H9 (cell line): Measurements from ENCODE around the gene INPP5E. TPM values are rescaled to one million over a fixed set of nuclear protein-coding genes. Genes with fewer than 3 reads are reported as not detected.

Experiments used
- DNase-seq: peaks from one replicate; pipeline ENCODE4 v3.0.0-alpha.2; 2017
- H2AFZ ChIP-seq: one replicate; pipeline ENCODE4 v1.6.1; 2013; ENCODE audit warnings: mild to moderate bottlenecking, low read length, control low read depth, moderate library complexity
- H2AK5ac ChIP-seq: 2 replicates; pipeline ENCODE4 v1.6.1; 2013; ENCODE audit warnings: low read length, control low read depth, mixed read lengths; ENCODE audit not compliant: insufficient read length
- H2BK120ac ChIP-seq: one replicate; pipeline ENCODE4 v1.6.1; 2013; ENCODE audit warnings: low read depth, mild to moderate bottlenecking, low read length, control low read depth, inconsistent platforms; ENCODE audit not compliant: poor library complexity, severe bottlenecking
- H2BK12ac ChIP-seq: 2 replicates; pipeline ENCODE4 v1.6.1; 2013; ENCODE audit warnings: low read length, control low read depth, mixed read lengths, low read depth; ENCODE audit not compliant: insufficient read length
- H2BK15ac ChIP-seq: 2 replicates; pipeline ENCODE4 v1.6.1; 2013; ENCODE audit warnings: low read depth, low read length, control low read depth
- H2BK20ac ChIP-seq: one replicate; pipeline ENCODE4 v1.6.1; 2013; ENCODE audit warnings: low read depth, mild to moderate bottlenecking, low read length, control low read depth, inconsistent platforms; ENCODE audit not compliant: poor library complexity, severe bottlenecking
- H2BK5ac ChIP-seq: 2 replicates; pipeline ENCODE4 v1.6.1; 2013; ENCODE audit warnings: low read length, control low read depth, mixed read lengths; ENCODE audit not compliant: insufficient read length
- H3K14ac ChIP-seq: 2 replicates; pipeline ENCODE4 v1.6.1; 2013; ENCODE audit warnings: low read length, control low read depth; ENCODE audit not compliant: insufficient read depth
- H3K18ac ChIP-seq: 2 replicates; pipeline ENCODE4 v1.6.1; 2013; ENCODE audit warnings: low read depth, mild to moderate bottlenecking, mixed read lengths, low read length, control low read depth; ENCODE audit not compliant: insufficient read length
- H3K23ac ChIP-seq: 2 replicates; pipeline ENCODE4 v1.6.1; 2013; ENCODE audit warnings: low read length, control low read depth, mixed read lengths, low read depth; ENCODE audit not compliant: insufficient read length
- H3K23me2 ChIP-seq: 2 replicates; pipeline ENCODE4 v1.6.1; 2013; ENCODE audit warnings: low read depth, mild to moderate bottlenecking, mixed read lengths, low read length, control low read depth; ENCODE audit not compliant: insufficient read length, poor library complexity, severe bottlenecking
- H3K27ac ChIP-seq: 2 replicates; pipeline ENCODE4 v1.5.1; 2013; ENCODE audit warnings: low read length, control low read depth, mixed read lengths, low read depth; ENCODE audit not compliant: insufficient read length
- H3K27me3 ChIP-seq: 2 replicates; pipeline ENCODE4 v1.6.1; 2013; ENCODE audit warnings: low read length, control low read depth, inconsistent platforms; ENCODE audit not compliant: insufficient read depth
- H3K4ac ChIP-seq: 2 replicates; pipeline ENCODE4 v1.6.1; 2013; ENCODE audit warnings: low read depth, mild to moderate bottlenecking, control low read depth, inconsistent platforms, low read length, moderate library complexity
- H3K4me1 ChIP-seq: 2 replicates; pipeline ENCODE4 v1.6.1; 2013; ENCODE audit warnings: low read length, control low read depth, inconsistent platforms; ENCODE audit not compliant: insufficient read depth
- H3K4me2 ChIP-seq: 2 replicates; pipeline ENCODE4 v1.6.1; 2013; ENCODE audit warnings: low read length, control low read depth, mixed read lengths; ENCODE audit not compliant: insufficient read length, insufficient read depth
- H3K56ac ChIP-seq: 2 replicates; pipeline ENCODE4 v1.6.1; 2013; ENCODE audit warnings: low read depth, mild to moderate bottlenecking, mixed read lengths, low read length, control low read depth; ENCODE audit not compliant: insufficient read length
- H3K79me1 ChIP-seq: 2 replicates; pipeline ENCODE4 v1.6.1; 2013; ENCODE audit warnings: low read depth, mild to moderate bottlenecking, moderate library complexity, low read length, control low read depth, inconsistent platforms; ENCODE audit not compliant: insufficient read depth, poor library complexity, severe bottlenecking
- H3K79me2 ChIP-seq: 2 replicates; pipeline ENCODE4 v1.6.1; 2013; ENCODE audit warnings: low read length, control low read depth, inconsistent platforms; ENCODE audit not compliant: insufficient read depth
- H3K9ac ChIP-seq: 2 replicates; pipeline ENCODE4 v1.6.1; 2013; ENCODE audit warnings: low read length, control low read depth, mixed read lengths; ENCODE audit not compliant: insufficient read length; ENCODE audit errors: extremely low read depth
- H3K9me3 ChIP-seq: one replicate; pipeline ENCODE4 v1.6.1; 2013; ENCODE audit warnings: low read depth, low read length, inconsistent platforms; ENCODE audit not compliant: control insufficient read depth
- H3T11ph ChIP-seq: one replicate; pipeline ENCODE4 v1.6.1; 2013; ENCODE audit warnings: mild to moderate bottlenecking, low read length, control low read depth, inconsistent platforms
- H4K20me1 ChIP-seq: one replicate; pipeline ENCODE4 v1.6.1; 2013; ENCODE audit not compliant: control insufficient read depth, insufficient read length, insufficient read depth
- H4K5ac ChIP-seq: 2 replicates; pipeline ENCODE4 v1.6.1; 2013; ENCODE audit warnings: low read depth, mild to moderate bottlenecking, mixed read lengths, low read length, control low read depth; ENCODE audit not compliant: insufficient read length
- H4K8ac ChIP-seq: replicated peaks from 2 replicates; pipeline ENCODE4 v1.6.1; 2013; ENCODE audit warnings: low read length, control low read depth, mixed read lengths, low read depth; ENCODE audit not compliant: insufficient read length
- H4K91ac ChIP-seq: 2 replicates; pipeline ENCODE4 v1.6.1; 2013; ENCODE audit warnings: low read depth, mild to moderate bottlenecking, moderate library complexity, mixed read lengths, low read length, control low read depth; ENCODE audit not compliant: insufficient read length
- H3K27ac Mint-ChIP-seq, 3 experiments: 2 replicates in 2 of 3; 3 replicates in 1 of 3; pipeline ENCODE4 v1.8.0; 2020 to 2021; ENCODE audit warnings: mixed read lengths in 3 of 3, mild to moderate bottlenecking in 1 of 3, moderate library complexity in 1 of 3
- H3K27me3 Mint-ChIP-seq: 2 replicates; pipeline ENCODE4 v1.8.0; 2021; ENCODE audit warnings: low read depth, mild to moderate bottlenecking, moderate library complexity, mixed read lengths
- H3K36me3 Mint-ChIP-seq, 3 experiments: 2 replicates in 2 of 3; 3 replicates in 1 of 3; pipeline ENCODE4 v1.8.0; 2020 to 2021; ENCODE audit warnings: low read depth in 3 of 3, mixed read lengths in 3 of 3; ENCODE audit not compliant: insufficient read depth in 1 of 3
- H3K4me1 Mint-ChIP-seq, 2 experiments: 2 replicates each; pipeline ENCODE4 v1.8.0; 2020; ENCODE audit warnings: mixed read lengths in 2 of 2
- H3K4me3 Mint-ChIP-seq, 2 experiments: 2 replicates in 1 of 2; 3 replicates in 1 of 2; pipeline ENCODE4 v1.8.0; 2020 to 2021; ENCODE audit warnings: mild to moderate bottlenecking in 2 of 2, mixed read lengths in 2 of 2, moderate library complexity in 1 of 2
- H3K9me3 Mint-ChIP-seq, 2 experiments: 2 replicates in 1 of 2; 3 replicates in 1 of 2; pipeline ENCODE4 v1.8.0; 2020; ENCODE audit warnings: mild to moderate bottlenecking in 2 of 2, mixed read lengths in 2 of 2, moderate library complexity in 1 of 2
- WGBS: extraction: QIAGEN DNeasy Blood & Tissue Kit; methylation state at CpG from one replicate; pipeline ENCODE4 v1.1.7; 2013; ENCODE audit warnings: missing lambda C conversion rate, low lambda C conversion rate, mixed read lengths; ENCODE audit not compliant: insufficient read length; ENCODE audit errors: extremely low coverage; 5-methylcytosine and 5-hydroxymethylcytosine counted together
- total RNA-seq: library from RNA; stranded (reverse); gene quantifications from 2 replicates; pipeline ENCODE4 v1.2.1, GENCODE V29; 2021
- TF ChIP-seq, protein P1 (sequence below): fragments of 200-600 bp; sonication (generic); conservative IDR thresholded peaks from 3 replicates; pipeline ENCODE4 v1.8.0; 2021; ENCODE audit warnings: antibody characterized with exemption, mild to moderate bottlenecking

INPP5E gene
- total RNA-seq, 1 experiment from 2014 or later: 21.0 TPM

DNA sequence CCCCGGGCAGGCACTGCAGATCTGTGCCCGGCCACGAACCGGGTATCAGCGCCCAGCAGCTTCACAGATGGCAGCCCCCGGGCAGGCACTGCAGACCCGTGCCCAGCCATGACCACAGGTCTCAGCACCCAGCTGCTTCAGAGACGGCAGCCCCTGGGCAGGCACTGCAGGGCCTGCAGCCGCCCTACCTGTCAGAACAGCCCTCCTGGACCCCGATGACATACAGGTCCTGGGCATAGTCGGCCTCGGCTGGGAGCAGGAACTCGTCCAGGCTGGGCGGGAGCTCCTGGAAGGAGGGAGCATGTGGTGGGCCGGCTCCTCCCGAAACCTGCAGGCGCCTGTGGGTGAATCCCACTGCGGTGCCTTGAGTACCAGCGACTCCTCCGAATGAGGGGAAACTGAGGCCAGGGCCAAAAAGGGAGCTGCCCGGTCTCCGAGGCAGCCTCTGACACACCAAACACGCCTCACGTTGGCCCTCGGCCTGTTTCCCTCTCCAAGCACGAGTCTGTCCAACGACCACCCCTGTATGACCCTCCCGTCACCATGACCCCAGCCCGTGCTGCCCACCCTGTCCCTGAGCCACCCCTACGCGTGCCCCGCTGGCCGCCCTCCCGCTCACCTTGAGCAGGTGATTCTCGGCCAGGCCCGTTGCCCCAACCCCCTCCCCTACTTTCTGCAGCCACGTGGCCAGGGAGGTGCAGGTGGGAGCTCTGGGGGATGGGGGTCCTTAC, 5.6 kb downstream of the INPP5E start:
- no peak overlapping the region for H3K4ac ChIP-seq
- H2BK120ac ChIP-seq: no peak overlapping the region
- H3K79me2 ChIP-seq: peaks cover 5% of the 10 kb centered on the region; the same call in 1 of the 2 replicates
- no peak overlapping the region for H4K5ac ChIP-seq
- peaks cover 4 to 18% (median 18%) of the 10 kb centered on the region in 3 experiments; a peak in 6 of 7 replicates for H3K36me3 Mint-ChIP-seq
- no peak overlapping the region for H3K27ac ChIP-seq
- H2BK5ac ChIP-seq: no peak overlapping the region
- H3K14ac ChIP-seq: no peak overlapping the region
- H3K27me3 Mint-ChIP-seq: no peaks in the 10 kb centered on the region
- H3K23ac ChIP-seq: no peak overlapping the region
- H2BK15ac ChIP-seq: no peak overlapping the region
- no CpG with 5 or more reads among the region's 37 CpGs for WGBS
- H4K20me1 ChIP-seq: no peaks in the 10 kb centered on the region
- no peak for DNase-seq
- no peak overlapping the region for H3K56ac ChIP-seq
- H3K9me3 ChIP-seq: no peaks in the 10 kb centered on the region
- no peak overlapping the region for H3K4me2 ChIP-seq
- H3K4me1 ChIP-seq: no peaks in the 10 kb centered on the region
- H3K18ac ChIP-seq: no peak overlapping the region
- H2BK20ac ChIP-seq: no peak overlapping the region
- no peak overlapping the region for H4K8ac ChIP-seq
- no peaks in the 10 kb centered on the region for H3K27me3 ChIP-seq
- H2AK5ac ChIP-seq: no peak overlapping the region
- no peaks in the 10 kb centered on the region for H3K9me3 Mint-ChIP-seq
- H3K79me1 ChIP-seq: peaks cover 2% of the 10 kb centered on the region
- H3T11ph ChIP-seq: no peak overlapping the region
- no peak overlapping the region for H3K4me3 Mint-ChIP-seq
- peaks cover 10% of the 10 kb centered on the region for H3K23me2 ChIP-seq
- H2AFZ ChIP-seq: no peak overlapping the region
- no peak overlapping the region for H4K91ac ChIP-seq
- H3K9ac ChIP-seq: no peak overlapping the region
- TF ChIP-seq, protein P1, sequence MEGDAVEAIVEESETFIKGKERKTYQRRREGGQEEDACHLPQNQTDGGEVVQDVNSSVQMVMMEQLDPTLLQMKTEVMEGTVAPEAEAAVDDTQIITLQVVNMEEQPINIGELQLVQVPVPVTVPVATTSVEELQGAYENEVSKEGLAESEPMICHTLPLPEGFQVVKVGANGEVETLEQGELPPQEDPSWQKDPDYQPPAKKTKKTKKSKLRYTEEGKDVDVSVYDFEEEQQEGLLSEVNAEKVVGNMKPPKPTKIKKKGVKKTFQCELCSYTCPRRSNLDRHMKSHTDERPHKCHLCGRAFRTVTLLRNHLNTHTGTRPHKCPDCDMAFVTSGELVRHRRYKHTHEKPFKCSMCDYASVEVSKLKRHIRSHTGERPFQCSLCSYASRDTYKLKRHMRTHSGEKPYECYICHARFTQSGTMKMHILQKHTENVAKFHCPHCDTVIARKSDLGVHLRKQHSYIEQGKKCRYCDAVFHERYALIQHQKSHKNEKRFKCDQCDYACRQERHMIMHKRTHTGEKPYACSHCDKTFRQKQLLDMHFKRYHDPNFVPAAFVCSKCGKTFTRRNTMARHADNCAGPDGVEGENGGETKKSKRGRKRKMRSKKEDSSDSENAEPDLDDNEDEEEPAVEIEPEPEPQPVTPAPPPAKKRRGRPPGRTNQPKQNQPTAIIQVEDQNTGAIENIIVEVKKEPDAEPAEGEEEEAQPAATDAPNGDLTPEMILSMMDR: no peak
- H3K4me1 Mint-ChIP-seq: peaks cover 16 to 18% of the 10 kb centered on the region in 2 experiments
- H2BK12ac ChIP-seq: no peak overlapping the region
- H3K27ac Mint-ChIP-seq: no peak overlapping the region; a peak in 1 of 7 replicates
